Mesendoderm (in vitro differentiated cells): ENCODE measurements around the gene KIAA0586.

Experiments
- DNase-seq: peaks from one replicate; pipeline ENCODE4 v3.0.0; 2013
- H2AK5ac ChIP-seq: 2 replicates; pipeline ENCODE4 v1.6.1; 2013; ENCODE audit warnings: low read length, inconsistent platforms
- H2BK120ac ChIP-seq: 2 replicates; pipeline ENCODE4 v1.6.1; 2013; ENCODE audit warnings: low read depth, mild to moderate bottlenecking, low read length, moderate library complexity, mixed read lengths
- H2BK15ac ChIP-seq: replicated peaks from 2 replicates; pipeline ENCODE4 v1.6.1; 2013; ENCODE audit warnings: low read depth, mild to moderate bottlenecking, moderate library complexity
- H2BK5ac ChIP-seq: 2 replicates; pipeline ENCODE4 v1.6.1; 2013; ENCODE audit warnings: low read length, inconsistent platforms
- H3K18ac ChIP-seq: 2 replicates; pipeline ENCODE4 v1.6.1; 2013; ENCODE audit warnings: mild to moderate bottlenecking, low read length, mixed read lengths
- H3K23ac ChIP-seq: one replicate; pipeline ENCODE4 v1.6.1; 2013; ENCODE audit warnings: low read length
- H3K27ac ChIP-seq: 2 replicates; pipeline ENCODE4 v1.5.1; 2013; ENCODE audit warnings: low read depth, mild to moderate bottlenecking, inconsistent platforms, low read length, moderate library complexity
- H3K27me3 ChIP-seq: 2 replicates; pipeline ENCODE4 v1.6.1; 2013; ENCODE audit warnings: low read length, control low read depth, mild to moderate bottlenecking, inconsistent platforms; ENCODE audit not compliant: insufficient read depth, poor library complexity
- H3K36me3 ChIP-seq: 2 replicates; pipeline ENCODE4 v1.6.1; 2013; ENCODE audit warnings: low read length, inconsistent platforms; ENCODE audit not compliant: control insufficient read depth, insufficient read depth
- H3K4ac ChIP-seq: one replicate; pipeline ENCODE4 v1.6.1; 2013; ENCODE audit warnings: low read depth, mild to moderate bottlenecking, low read length, moderate library complexity
- H3K4me1 ChIP-seq: 2 replicates; pipeline ENCODE4 v1.6.1; 2013; ENCODE audit warnings: low read depth, low read length, inconsistent platforms; ENCODE audit not compliant: control insufficient read depth
- H3K4me2 ChIP-seq: 2 replicates; pipeline ENCODE4 v1.6.1; 2013; ENCODE audit warnings: low read length
- H3K4me3 ChIP-seq: 2 replicates; pipeline ENCODE4 v1.5.1; 2013; ENCODE audit warnings: mild to moderate bottlenecking, low read length
- H3K56ac ChIP-seq: one replicate; pipeline ENCODE4 v1.6.1; 2013; ENCODE audit warnings: low read length
- H3K79me1 ChIP-seq: 2 replicates; pipeline ENCODE4 v1.6.1; 2013; ENCODE audit warnings: low read length, inconsistent platforms
- H3K79me2 ChIP-seq: 2 replicates; pipeline ENCODE4 v1.6.1; 2013; ENCODE audit warnings: mild to moderate bottlenecking, low read length; ENCODE audit not compliant: control insufficient read depth, insufficient read depth
- H3K9ac ChIP-seq: 2 replicates; pipeline ENCODE4 v1.6.1; 2013; ENCODE audit warnings: low read length, inconsistent platforms
- H4K5ac ChIP-seq: one replicate; pipeline ENCODE4 v1.6.1; 2013; ENCODE audit warnings: low read length
- H4K8ac ChIP-seq: one replicate; pipeline ENCODE4 v1.6.1; 2013; ENCODE audit warnings: low read depth, mild to moderate bottlenecking, control low read depth, low read length, moderate library complexity
- WGBS: extraction: QIAGEN DNeasy Blood & Tissue Kit; methylation state at CpG from one replicate; pipeline ENCODE4 v1.1.7; 2013; ENCODE audit warnings: low lambda C conversion rate, missing lambda C conversion rate; ENCODE audit not compliant: insufficient coverage; ENCODE audit errors: extremely low coverage; 5-methylcytosine and 5-hydroxymethylcytosine counted together

KIAA0586 gene

GRCh38 chr14:58563978-58564377, 136.5 kb downstream of the KIAA0586 start:
- no peak overlapping the region for H2AK5ac ChIP-seq
- H2BK15ac ChIP-seq, result no peak overlapping the region
- no peak overlapping the region for H3K4me3 ChIP-seq
- no peaks in the 10 kb centered on the region for H3K4me1 ChIP-seq
- no peak overlapping the region for H3K9ac ChIP-seq
- H4K8ac ChIP-seq, result no peak overlapping the region
- no peak for DNase-seq
- no peak overlapping the region for H3K27ac ChIP-seq
- no peak overlapping the region for H2BK5ac ChIP-seq
- H4K5ac ChIP-seq, result no peak overlapping the region
- WGBS, result no CpG with 5 or more reads among the region's 3 CpGs
- H3K23ac ChIP-seq, result no peak overlapping the region
- H2BK120ac ChIP-seq, result no peak overlapping the region
- no peaks in the 10 kb centered on the region for H3K79me2 ChIP-seq
- H3K79me1 ChIP-seq, result no peaks in the 10 kb centered on the region
- H3K18ac ChIP-seq, result no peak overlapping the region
- H3K4ac ChIP-seq, result no peak overlapping the region
- H3K36me3 ChIP-seq, result no peaks in the 10 kb centered on the region
- no peak overlapping the region for H3K4me2 ChIP-seq
- no peaks in the 10 kb centered on the region for H3K27me3 ChIP-seq
- H3K56ac ChIP-seq, result no peak overlapping the region

- H3K79me1 ChIP-seq, result no peaks in the 10 kb centered on the region
- no peaks in the 10 kb centered on the region for H3K36me3 ChIP-seq
- H2BK15ac ChIP-seq, result no peak overlapping the region
- no peak overlapping the region for H3K27ac ChIP-seq
- no peak for DNase-seq
- H4K5ac ChIP-seq, result no peak overlapping the region
- no peak overlapping the region for H4K8ac ChIP-seq
- no peak overlapping the region for H2BK120ac ChIP-seq
- no peaks in the 10 kb centered on the region for H3K4me1 ChIP-seq
- no peak overlapping the region for H3K4ac ChIP-seq
- WGBS, result no CpG with 5 or more reads among the region's 4 CpGs
- no peak overlapping the region for H3K23ac ChIP-seq
- no peaks in the 10 kb centered on the region for H3K79me2 ChIP-seq
- no peak overlapping the region for H3K18ac ChIP-seq
- no peak overlapping the region for H3K9ac ChIP-seq
- no peak overlapping the region for H2AK5ac ChIP-seq
- no peak overlapping the region for H3K4me3 ChIP-seq
- H3K27me3 ChIP-seq, result no peaks in the 10 kb centered on the region
- no peak overlapping the region for H3K56ac ChIP-seq
- no peak overlapping the region for H3K4me2 ChIP-seq
- no peak overlapping the region for H2BK5ac ChIP-seq
These were observed 138.3 kb downstream of the KIAA0586 start for GRCh38 chr14:58565832-58566231.

GRCh38 chr14:58566979-58567378, 139.5 kb downstream of the KIAA0586 start:
- Histone ChIP-seq H3K79me1 (no peaks in the 10 kb centered on the region), H3K18ac (no peak overlapping the region), H3K4me3 (no peak overlapping the region), H3K4me2 (no peak overlapping the region), H3K4ac (no peak overlapping the region), H3K36me3 (no peaks in the 10 kb centered on the region), H2BK120ac (no peak overlapping the region), H3K79me2 (no peaks in the 10 kb centered on the region), H4K5ac (no peak overlapping the region), H2AK5ac (no peak overlapping the region), H3K27ac (no peak overlapping the region), H3K23ac (no peak overlapping the region), H3K4me1 (no peaks in the 10 kb centered on the region), H3K9ac (no peak overlapping the region), H2BK15ac (no peak overlapping the region), H3K56ac (no peak overlapping the region), H4K8ac (no peak overlapping the region), H3K27me3 (no peaks in the 10 kb centered on the region), H2BK5ac (no peak overlapping the region)
- no CpG with 5 or more reads among the region's 3 CpGs for WGBS
- no peak for DNase-seq

- H3K23ac ChIP-seq, result no peak overlapping the region
- H3K9ac ChIP-seq, result no peak overlapping the region
- no peak overlapping the region for H3K18ac ChIP-seq
- no peaks in the 10 kb centered on the region for H3K36me3 ChIP-seq
- H2BK5ac ChIP-seq, result no peak overlapping the region
- no peak overlapping the region for H2BK15ac ChIP-seq
- no peaks in the 10 kb centered on the region for H3K79me1 ChIP-seq
- H3K4me1 ChIP-seq, result no peaks in the 10 kb centered on the region
- no peak overlapping the region for H3K56ac ChIP-seq
- H3K79me2 ChIP-seq, result no peaks in the 10 kb centered on the region
- H3K27ac ChIP-seq, result no peak overlapping the region
- H4K8ac ChIP-seq, result no peak overlapping the region
- no peak overlapping the region for H2AK5ac ChIP-seq
- no peak overlapping the region for H2BK120ac ChIP-seq
- no peak for DNase-seq
- no peak overlapping the region for H3K4me2 ChIP-seq
- H4K5ac ChIP-seq, result no peak overlapping the region
- H3K27me3 ChIP-seq, result no peaks in the 10 kb centered on the region
- WGBS, result no CpG with 5 or more reads among the region's 3 CpGs
- no peak overlapping the region for H3K4me3 ChIP-seq
- H3K4ac ChIP-seq, result no peak overlapping the region
These were observed 140.8 kb downstream of the KIAA0586 start for GRCh38 chr14:58568322-58568721.

GRCh38 chr14:58571256-58571655, 143.7 kb downstream of the KIAA0586 start:
- no peak overlapping the region for H3K23ac ChIP-seq
- H3K27ac ChIP-seq, result no peak overlapping the region
- WGBS, result no CpG with 5 or more reads among the region's 7 CpGs
- no peaks in the 10 kb centered on the region for H3K79me2 ChIP-seq
- no peak overlapping the region for H3K4me3 ChIP-seq
- no peak overlapping the region for H3K4ac ChIP-seq
- H3K4me1 ChIP-seq, result no peaks in the 10 kb centered on the region
- H3K9ac ChIP-seq, result no peak overlapping the region
- no peak overlapping the region for H4K5ac ChIP-seq
- H3K4me2 ChIP-seq, result no peak overlapping the region
- H3K79me1 ChIP-seq, result no peaks in the 10 kb centered on the region
- no peak overlapping the region for H3K18ac ChIP-seq
- no peak overlapping the region for H2BK120ac ChIP-seq
- no peaks in the 10 kb centered on the region for H3K36me3 ChIP-seq
- no peak overlapping the region for H3K56ac ChIP-seq
- no peak overlapping the region for H2BK15ac ChIP-seq
- H2AK5ac ChIP-seq, result no peak overlapping the region
- H2BK5ac ChIP-seq, result no peak overlapping the region
- no peak for DNase-seq
- no peak overlapping the region for H4K8ac ChIP-seq
- no peaks in the 10 kb centered on the region for H3K27me3 ChIP-seq

GRCh38 chr14:58571769-58572472, 144.4 kb downstream of the KIAA0586 start:
- no peak overlapping the region for H2BK5ac ChIP-seq
- H3K4me3 ChIP-seq, result no peak overlapping the region
- no peak overlapping the region for H4K5ac ChIP-seq
- no peak overlapping the region for H3K56ac ChIP-seq
- H2BK15ac ChIP-seq, result no peak overlapping the region
- no peaks in the 10 kb centered on the region for H3K27me3 ChIP-seq
- no peak overlapping the region for H4K8ac ChIP-seq
- H3K79me2 ChIP-seq, result no peaks in the 10 kb centered on the region
- no peak overlapping the region for H3K4me2 ChIP-seq
- DNase-seq, result peak; percentile 24
- H3K23ac ChIP-seq, result no peak overlapping the region
- H3K18ac ChIP-seq, result no peak overlapping the region
- H3K4ac ChIP-seq, result no peak overlapping the region
- no peak overlapping the region for H2AK5ac ChIP-seq
- no CpG with 5 or more reads among the region's 9 CpGs for WGBS
- no peak overlapping the region for H3K9ac ChIP-seq
- no peak overlapping the region for H3K27ac ChIP-seq
- H2BK120ac ChIP-seq, result no peak overlapping the region
- no peaks in the 10 kb centered on the region for H3K4me1 ChIP-seq
- H3K79me1 ChIP-seq, result no peaks in the 10 kb centered on the region
- no peaks in the 10 kb centered on the region for H3K36me3 ChIP-seq
